Panc1 (cell line): ENCODE data around the gene G6PC3. TPM values are rescaled to one million over a fixed set of nuclear protein-coding genes. Genes with fewer than 3 reads are reported as not detected.
"Not testable (repeated sequence)": the region's sequence is repeated elsewhere in the genome, so short reads cannot be mapped to it uniquely, and the experiment has no call there.

Experiments
- ATAC-seq: fragments of 200-7000 bp; cut with Tn5 transposase; 2 replicates; pipeline ENCODE4 v1.9.1; 2020; ENCODE audit warnings: mild to moderate bottlenecking, moderate library complexity
- Bru-seq: library from RNA; stranded (reverse); fragments of 400-500 nt; gene quantifications from one replicate; lab custom pipeline; 2021; lab: Mats Ljungman, UMichigan
- BruChase-seq, 2 experiments: library from RNA; stranded (reverse); fragments of 400-500 nt; gene quantifications; one replicate each; lab custom pipeline; 2021; lab: Mats Ljungman, UMichigan
- BruUV-seq: library from RNA; stranded (reverse); fragments of 400-500 nt; replicated peaks from 2 replicates; lab custom pipeline; 2021; lab: Mats Ljungman, UMichigan
- CTCF ChIA-PET: fragments of 300-600 bp; sonication (Branson Sonifier 250); formaldehyde crosslinking; loops from one replicate; lab custom pipeline; 2022; ENCODE audit warnings: antibody characterized with exemption; lab: Charles Lee
- POLR2A ChIA-PET: fragments of 300-600 bp; sonication (Branson Sonifier 250); formaldehyde crosslinking; loops from one replicate; lab custom pipeline; 2022; ENCODE audit warnings: antibody characterized with exemption; lab: Charles Lee
- DNase-seq: peaks from one replicate; pipeline ENCODE4 v3.0.0-alpha.2; 2010; ENCODE audit warnings: low read depth, low spot score
- H3K27ac ChIP-seq: 2 replicates; pipeline ENCODE4 v1.5.1; 2011; ENCODE audit warnings: mild to moderate bottlenecking, low read length, inconsistent platforms
- H3K27me3 ChIP-seq: fragments of 200-500 bp; sonication (Bioruptor generic); 2 replicates; pipeline ENCODE4 v1.6.0; 2014; ENCODE audit warnings: low read length, inconsistent platforms; ENCODE audit not compliant: control insufficient read depth, insufficient read depth
- H3K36me3 ChIP-seq: fragments of 200-500 bp; sonication (Bioruptor generic); 2 replicates; pipeline ENCODE4 v1.5.1; 2014; ENCODE audit warnings: inconsistent platforms, mild to moderate bottlenecking, low read length, moderate library complexity; ENCODE audit not compliant: control insufficient read depth, insufficient read depth
- H3K4me1 ChIP-seq: 2 replicates; pipeline ENCODE4 v1.5.1; 2011; ENCODE audit warnings: inconsistent platforms, mild to moderate bottlenecking, low read length, moderate library complexity; ENCODE audit not compliant: control insufficient read depth, insufficient read depth
- H3K4me3 ChIP-seq, 2 experiments: 2 replicates each; pipeline ENCODE4 v1.5.1; 2011 to 2012; ENCODE audit warnings: low read depth in 2 of 2, low read length in 2 of 2, mild to moderate bottlenecking in 2 of 2, inconsistent platforms in 1 of 2, moderate library complexity in 1 of 2
- H3K9me3 ChIP-seq: fragments of 200-500 bp; sonication (Bioruptor generic); 2 replicates; pipeline ENCODE4 v1.5.1; 2014; ENCODE audit warnings: low read depth, mild to moderate bottlenecking, inconsistent platforms, low read length, moderate library complexity; ENCODE audit not compliant: control insufficient read depth, insufficient read depth
- CTCF ChIP-seq: fragments of 450-650 bp; IDR thresholded peaks from 2 replicates; pipeline ENCODE4 v1.5.1; 2017; ENCODE audit warnings: mild to moderate bottlenecking
- POLR2AphosphoS5 ChIP-seq: IDR thresholded peaks from 2 replicates; pipeline ENCODE4 v1.6.1; 2012; ENCODE audit warnings: mild to moderate bottlenecking, low read depth, low read length, moderate library complexity
- REST ChIP-seq, 2 experiments: IDR thresholded peaks; 2 replicates each; pipeline ENCODE4 v1.6.1; 2011 to 2012; ENCODE audit warnings: low read depth in 2 of 2, control low read depth in 1 of 2, low read length in 1 of 2, mild to moderate bottlenecking in 1 of 2, moderate library complexity in 1 of 2; ENCODE audit not compliant: insufficient read depth in 1 of 2
- SIN3A ChIP-seq: IDR thresholded peaks from 2 replicates; pipeline ENCODE4 v1.6.1; 2012; ENCODE audit warnings: low read depth, mild to moderate bottlenecking, low read length, moderate library complexity, borderline replicate concordance; ENCODE audit not compliant: insufficient read depth
- TCF7L2 ChIP-seq: IDR thresholded peaks from 2 replicates; pipeline ENCODE4 v1.6.1; 2011; ENCODE audit warnings: mild to moderate bottlenecking, low read depth, low read length, inconsistent platforms
- in situ Hi-C: cut with HindIII; loops from 2 replicates; pipeline ENCODE4 v1.10.0; 2016; ENCODE audit warnings: low sequenced_read_pairs, low pct_unique_long_range_greater_than_20kb
- intact Hi-C: fragments of 100-400 bp; cut with micrococcal nuclease; formaldehyde crosslinking; loops from one replicate; pipeline ENCODE4 v1.10.0; 2022; ENCODE audit not compliant: unreplicated experiment
- long read RNA-seq: library from polyadenylated mRNA; unstranded; transcript quantifications from one replicate; pipeline ENCODE4 v2.0.0, GENCODE V29; 2021; ENCODE audit not compliant: unreplicated experiment
- polyA plus RNA-seq: library from polyadenylated mRNA; unstranded; fragments of >200 nt; gene quantifications from one replicate; pipeline ENCODE4 v1.2.1, GENCODE V29; 2012; ENCODE audit warnings: missing spikeins; ENCODE audit not compliant: insufficient read length
- total RNA-seq: library from RNA; stranded (reverse); gene quantifications from one replicate; pipeline ENCODE4 v1.2.1, GENCODE V29; 2021; ENCODE audit not compliant: unreplicated experiment

Gene G6PC3
- total RNA-seq (42.7 TPM), Bru-seq, nascent RNA (percentile 67 among the genes with signal in this experiment), BruChase-seq, experiment 1, labeled RNA remaining after a 2-hour chase (percentile 68 among the genes with signal in this experiment), BruChase-seq, experiment 2, labeled RNA remaining after a 6-hour chase (percentile 75 among the genes with signal in this experiment)
- 65.1 TPM for polyA plus RNA-seq
- long read RNA-seq, transcript G6PC3-201 (6 exons, 1,533 nt) = major isoform, 18 of 40 reads
- long read RNA-seq, partial matches to known transcripts = 2 of 40 reads
- long read RNA-seq, other reads (novel, unspliced or antisense) = 19 of 40 reads

GRCh38 chr17:44070455-44071197 is at the start of gene G6PC3:
TSS of gene G6PC3 (plus strand) at chr17:44070735. CDS start at chr17:44070966, 231 bp downstream.
- peaks cover 2% of the 10 kb centered on the region; the same call in 1 of the 2 replicates for H3K36me3 ChIP-seq
- CTCF ChIA-PET = no interaction called here
- TF ChIP-seq SIN3A = peak; percentile 83; the same call in 1 of the 2 replicates
- peak; percentile 76 for TF ChIP-seq POLR2AphosphoS5
- 0 out of 2 replicates have a peak, but pooled peaks have one; percentile 32 for TF ChIP-seq TCF7L2
- no peak for TF ChIP-seq REST (IDR thresholded peaks at IDR 0.05; ENCODE audit: insufficient read depth in 1 of 2, low read depth in 2 of 2, low read length in 1 of 2)
- no peak for TF ChIP-seq CTCF
- no peaks in the 10 kb centered on the region for H3K9me3 ChIP-seq
- H3K4me1 ChIP-seq = peaks cover 20% of the 10 kb centered on the region
- BruUV-seq = no TSS peak
- ATAC-seq (peak; percentile 91), DNase-seq (no peak)
- in situ Hi-C loops = no loop called here
- peak within 1 kb of the TSS; percentile 95 for H3K27ac ChIP-seq
- POLR2A ChIA-PET = interaction anchor here (0.7 kb wide), 3 partner anchors 56 to 345 kb away, joined by 5 to 10 read pairs (median 5); partner anchors contain the start of gene TMEM101
- intact Hi-C loops = no loop called here
- H3K27me3 ChIP-seq = no peaks in the 10 kb centered on the region
- H3K4me3 ChIP-seq = peak within 1 kb of the TSS; percentile 71 to 87

- ATAC-seq, H3K36me3 ChIP-seq, CTCF ChIA-PET, H3K27me3 ChIP-seq, POLR2A ChIA-PET, H3K27ac ChIP-seq, DNase-seq, H3K4me1 ChIP-seq, intact Hi-C loops, H3K4me3 ChIP-seq, H3K9me3 ChIP-seq, in situ Hi-C loops, BruUV-seq: not testable (repeated sequence)
These were observed 49.3 kb upstream of the G6PC3 start for GRCh38 chr17:44021227-44021626.
